Skin of body (tissue), 2 donors: Measurements from ENCODE around the gene MICAL2. TPM values are rescaled to one million over a fixed set of nuclear protein-coding genes. Genes with fewer than 3 reads are reported as not detected.

Experiments used
- DNase-seq: peaks from one replicate; lab custom pipeline; 2025; lab: John Stamatoyannopoulos, UW
- total RNA-seq: library from RNA; depleted of rRNA; stranded (reverse); fragments of >200 nt; gene quantifications from one replicate; pipeline ENCODE4 v1.2.3, GENCODE V29; 2014

Gene MICAL2
- total RNA-seq, 1 donor from 2014 or later = 57.8 TPM

DNA sequence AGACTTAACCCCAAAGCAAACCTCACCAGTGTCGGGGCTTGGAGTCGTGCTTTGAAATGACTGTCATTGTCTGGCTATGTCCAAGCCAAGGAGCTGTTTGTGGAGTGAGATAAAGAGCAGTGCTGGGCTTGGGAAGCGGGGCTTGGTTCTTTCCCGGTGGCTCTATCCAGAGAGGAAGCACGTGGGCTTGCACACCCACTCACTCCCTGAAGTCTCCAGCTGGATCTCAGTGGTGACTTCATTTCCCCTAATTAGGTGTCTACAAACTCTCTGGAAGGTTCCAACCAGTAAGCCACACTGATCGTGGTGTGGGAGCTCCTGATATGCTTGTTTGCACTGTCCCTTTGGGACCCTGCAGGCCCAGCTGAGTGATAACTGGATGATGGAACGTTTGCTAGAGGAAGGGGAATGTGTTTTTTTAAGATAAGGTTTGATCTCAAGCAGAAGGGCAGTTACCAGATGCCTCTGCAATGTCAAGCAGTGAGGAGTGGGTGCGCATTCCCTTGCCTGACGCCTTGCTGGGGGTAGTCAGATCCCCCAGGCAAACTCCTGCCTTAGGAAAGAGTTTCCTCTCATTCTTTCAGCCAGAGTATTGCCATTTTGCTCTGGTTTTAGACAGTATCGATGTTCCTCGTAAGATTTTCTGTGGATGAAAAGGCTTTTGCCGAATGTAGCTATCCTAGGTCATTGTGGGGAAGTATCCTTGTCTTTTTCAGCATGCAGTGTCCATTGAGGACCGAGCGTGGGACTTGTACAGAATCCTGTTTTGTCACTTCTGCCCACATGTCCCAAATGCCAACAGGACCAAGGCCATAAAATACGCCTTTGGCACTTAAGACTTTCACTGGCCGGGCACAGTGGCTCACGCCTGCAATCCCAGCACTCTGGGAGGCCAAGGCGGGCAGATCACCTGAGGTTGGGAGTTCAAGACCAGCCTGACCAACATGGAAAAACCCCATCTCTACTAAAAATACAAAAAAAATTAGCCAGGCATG is 90.9 kb downstream of the MICAL2 start:
- no peak for DNase-seq

DNA sequence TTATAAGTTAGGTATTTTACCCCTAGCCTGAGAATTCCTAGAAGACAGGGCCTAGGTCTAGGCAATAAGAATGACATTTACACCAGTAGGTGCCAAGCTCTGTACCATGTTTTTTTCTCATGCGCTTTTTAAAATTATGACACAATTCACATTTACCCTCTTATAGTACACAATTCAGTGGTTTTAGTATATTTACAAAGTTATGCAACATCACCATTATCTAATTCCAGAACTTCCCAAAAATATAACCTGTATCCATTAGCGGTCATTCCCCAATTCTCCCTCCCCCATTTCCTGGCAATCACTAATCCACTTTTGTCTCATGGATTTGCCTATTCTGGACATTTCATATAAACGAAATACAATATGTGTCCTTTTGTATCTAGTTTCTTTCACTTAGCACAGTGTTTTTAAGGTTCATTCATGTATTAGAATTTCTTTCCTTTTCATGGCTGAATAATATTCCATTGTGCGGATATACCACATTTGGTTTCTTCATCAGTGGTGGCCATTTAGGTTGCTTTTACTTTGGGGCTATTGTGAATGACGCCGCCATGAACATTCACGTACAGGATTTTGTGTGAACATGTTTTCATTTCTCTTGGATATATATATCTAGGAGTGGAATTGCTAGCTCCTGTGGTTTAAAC is 92.4 kb downstream of the MICAL2 start:
- DNase-seq = no peak

DNA sequence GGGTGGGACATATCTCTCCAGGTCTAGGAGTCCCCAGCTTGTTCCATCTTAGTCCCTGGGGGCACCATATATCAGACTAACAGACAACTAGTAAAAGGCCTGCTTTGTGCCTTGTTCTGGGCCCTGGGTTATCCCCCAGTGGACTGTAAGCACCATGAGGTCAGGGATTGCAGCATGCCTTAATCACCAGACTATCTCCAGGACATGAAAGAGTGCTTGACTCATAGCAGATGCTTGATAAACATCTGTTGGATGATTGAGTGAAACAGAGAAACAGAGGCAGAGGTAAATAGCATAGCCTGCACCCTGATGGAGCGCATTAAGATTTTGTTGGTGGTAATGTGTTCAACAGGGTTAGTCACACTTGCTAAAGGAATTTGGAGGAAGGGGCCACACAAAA is 94.1 kb downstream of the MICAL2 start:
- no peak for DNase-seq

DNA sequence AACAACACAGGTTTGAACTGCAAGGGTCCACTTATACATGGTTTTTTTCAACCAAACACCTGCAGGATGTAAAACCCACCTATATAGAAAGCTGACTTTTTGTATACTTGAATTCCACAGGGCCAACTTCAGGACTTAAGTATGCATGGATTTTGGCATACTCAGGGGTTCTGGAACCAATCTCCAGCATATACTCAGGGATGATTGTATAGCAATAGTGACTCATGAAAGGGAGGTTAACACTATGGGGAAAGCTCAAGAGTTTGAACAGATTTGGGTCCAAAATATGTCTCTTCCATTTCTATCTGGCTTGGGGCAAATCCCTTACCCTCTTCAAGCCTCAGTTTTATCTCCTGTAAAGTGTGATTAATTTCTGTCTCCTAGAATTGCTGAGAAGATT is 94.9 kb downstream of the MICAL2 start:
- DNase-seq = no peak

GRCh38 chr11:12206529-12206928 is 96.1 kb downstream of the MICAL2 start:
- no peak for DNase-seq

DNA sequence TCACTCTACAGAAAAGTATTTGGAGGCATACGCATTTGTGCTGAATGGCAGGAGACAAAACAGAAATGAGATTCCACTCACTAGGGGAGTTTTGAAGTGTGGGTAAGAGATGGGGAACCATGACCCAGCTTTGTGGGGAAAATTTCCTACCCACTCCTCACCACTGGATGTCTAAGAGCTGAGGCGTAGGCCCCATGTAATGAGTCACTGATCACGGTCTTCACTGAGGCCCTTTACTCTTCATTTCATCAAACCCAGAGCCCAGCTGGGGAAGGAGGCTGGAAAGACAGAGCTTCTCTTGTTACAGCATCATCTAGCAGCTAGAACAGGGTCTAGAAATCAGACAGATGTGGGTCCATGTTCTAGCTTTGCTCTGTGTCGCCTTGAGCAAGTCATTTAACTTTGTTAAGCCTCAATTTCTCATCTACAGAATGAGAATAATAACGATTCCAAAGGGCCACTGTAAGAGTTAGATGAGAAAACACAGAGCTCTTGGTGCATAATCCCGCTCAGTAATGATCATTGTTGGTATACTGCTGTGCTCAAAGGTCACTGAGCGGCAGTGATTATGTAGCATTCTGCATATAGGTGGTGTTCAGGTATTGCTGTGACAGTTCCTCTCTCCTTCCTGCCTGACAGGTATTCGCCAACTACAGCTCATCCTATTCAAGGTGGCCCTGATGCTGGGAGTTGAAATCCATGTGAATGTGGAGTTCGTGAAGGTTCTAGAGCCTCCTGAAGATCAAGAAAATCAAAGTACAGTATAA is 97.2 kb downstream of the MICAL2 start:
- no peak for DNase-seq

GRCh38 chr11:12209096-12209495 is 98.7 kb downstream of the MICAL2 start:
- DNase-seq = no peak

GRCh38 chr11:12210200-12210599 is 99.8 kb downstream of the MICAL2 start:
- no peak for DNase-seq

DNA sequence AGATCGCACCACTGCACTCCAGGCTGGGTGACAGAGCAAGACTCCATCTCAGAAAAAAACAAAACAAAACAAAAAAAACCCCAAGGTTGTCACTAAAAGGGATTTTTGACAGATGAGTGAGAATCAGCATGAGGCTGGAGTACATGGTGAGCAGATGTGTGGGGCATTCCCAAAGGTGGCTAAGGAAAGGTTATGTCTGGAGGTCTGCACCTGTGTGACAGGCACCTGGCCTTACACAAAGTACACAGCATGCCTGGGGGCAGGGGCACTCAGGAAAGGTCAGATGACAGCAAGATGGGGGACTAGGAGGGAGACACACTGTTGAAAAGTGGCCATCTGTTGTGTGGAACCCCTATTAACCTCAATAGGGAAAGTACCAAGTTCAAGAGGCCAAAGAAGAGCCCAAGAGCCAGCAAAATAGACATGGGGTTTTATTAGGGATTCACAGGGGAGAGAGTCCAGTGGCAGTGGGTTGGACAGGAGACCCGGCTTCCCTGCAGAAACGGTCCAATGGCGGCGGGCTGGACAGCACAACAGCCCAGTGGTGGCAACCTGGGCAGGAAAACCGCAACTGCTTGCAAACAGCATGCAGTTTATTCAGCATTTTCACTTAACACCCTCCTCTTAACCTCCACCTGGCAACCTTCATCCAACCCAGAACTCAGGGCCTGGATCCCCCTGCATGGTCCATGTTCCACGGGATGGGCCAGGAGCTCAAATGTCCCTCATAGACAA is 101.1 kb downstream of the MICAL2 start:
- DNase-seq = no peak

DNA sequence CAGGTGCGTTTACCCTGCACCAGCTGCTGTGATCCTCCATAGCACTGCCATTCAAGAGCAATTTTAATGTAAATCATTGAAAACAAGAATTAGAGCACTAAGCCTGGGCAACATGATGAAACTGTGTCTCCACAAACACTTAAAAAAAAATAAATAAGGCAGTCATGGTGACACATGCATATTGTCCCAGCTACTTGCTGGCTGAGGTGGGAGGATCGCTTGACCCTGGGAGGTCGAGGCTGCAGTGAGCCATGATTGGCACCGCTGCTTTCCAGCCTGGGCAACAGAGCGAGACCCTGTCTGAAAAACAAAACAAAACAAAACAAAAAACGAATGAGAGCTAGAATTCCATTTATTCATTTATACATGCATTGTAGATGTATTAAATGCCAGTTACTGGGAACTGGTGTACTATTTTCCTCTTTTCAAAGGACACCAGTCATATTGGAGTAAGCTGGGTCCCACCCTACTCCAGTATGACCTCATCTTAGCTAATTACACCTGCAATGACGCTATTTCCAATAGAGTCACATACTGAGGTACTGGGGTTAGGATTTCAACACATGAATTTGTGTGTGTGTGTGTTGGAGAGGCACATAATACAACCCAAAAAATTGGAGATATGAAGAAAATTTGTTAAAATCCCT is 101.9 kb downstream of the MICAL2 start:
- no peak for DNase-seq

- DNase-seq = no peak
Measured at GRCh38 chr11:12212821-12213185, 102.4 kb downstream of the MICAL2 start.

DNA sequence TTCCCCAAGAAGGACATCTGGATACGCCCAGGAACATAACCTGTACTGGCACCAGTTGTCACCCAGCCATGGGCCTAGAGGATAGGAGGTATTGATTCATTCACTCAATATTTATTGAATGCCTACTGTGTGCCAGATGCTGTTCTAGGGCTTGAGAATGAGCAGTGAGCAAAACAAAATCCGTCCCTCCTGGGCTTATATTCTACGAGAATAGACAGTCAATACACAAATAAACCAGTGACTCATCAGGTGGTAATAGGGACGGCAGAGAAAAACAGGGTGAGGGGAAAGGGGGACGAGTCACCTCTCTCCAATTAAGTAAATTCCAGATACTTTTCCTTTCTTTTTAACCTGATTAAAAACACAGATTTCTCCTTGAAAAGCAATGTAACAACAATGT is 103.5 kb downstream of the MICAL2 start:
- DNase-seq = no peak

DNA sequence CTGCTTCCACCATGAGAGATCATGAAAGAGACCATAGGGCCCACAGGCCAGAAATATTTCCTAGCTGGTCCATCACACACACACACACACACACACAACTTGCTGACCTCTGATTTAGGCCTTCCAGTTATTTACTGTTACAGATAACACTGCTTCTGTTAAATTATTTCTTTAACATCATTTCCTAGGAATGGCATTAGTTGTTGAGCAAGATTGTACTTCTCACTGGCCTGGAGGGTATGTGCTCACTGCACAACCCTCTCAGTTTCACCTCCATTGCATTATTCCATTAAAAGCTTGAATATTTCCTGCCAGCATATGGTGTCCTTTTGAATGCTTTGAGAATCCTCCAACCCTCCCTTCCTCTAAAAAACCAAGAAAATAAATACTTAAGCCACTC is 104.4 kb downstream of the MICAL2 start:
- DNase-seq = no peak

- DNase-seq = no peak
Measured at GRCh38 chr11:12215181-12215593, 104.8 kb downstream of the MICAL2 start.

- no peak for DNase-seq
Measured at GRCh38 chr11:12216041-12216451, 105.7 kb downstream of the MICAL2 start.

- no peak for DNase-seq
Measured at GRCh38 chr11:12216671-12217374, 106.4 kb downstream of the MICAL2 start.

GRCh38 chr11:12217879-12218278 is 107.5 kb downstream of the MICAL2 start:
- DNase-seq = no peak

DNA sequence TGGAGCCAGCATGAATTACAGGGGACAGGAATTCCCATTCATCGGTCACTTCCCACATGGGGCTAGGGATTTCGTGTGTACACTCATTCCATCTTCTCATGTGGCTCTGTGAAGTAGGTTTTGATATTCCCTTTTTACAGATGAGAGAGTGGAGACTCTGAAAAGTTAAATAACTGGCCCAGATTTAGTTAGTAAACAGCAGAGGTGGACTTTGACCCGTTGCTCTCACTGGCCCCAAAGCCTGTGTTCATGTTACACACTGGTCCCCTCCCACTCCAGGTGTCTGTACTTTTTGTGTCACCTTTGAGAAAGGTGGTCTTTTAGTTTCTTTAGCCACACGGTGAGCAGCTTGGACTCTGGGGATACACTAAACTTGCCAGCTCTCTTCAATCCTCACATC is 108.5 kb downstream of the MICAL2 start:
- DNase-seq = no peak

DNA sequence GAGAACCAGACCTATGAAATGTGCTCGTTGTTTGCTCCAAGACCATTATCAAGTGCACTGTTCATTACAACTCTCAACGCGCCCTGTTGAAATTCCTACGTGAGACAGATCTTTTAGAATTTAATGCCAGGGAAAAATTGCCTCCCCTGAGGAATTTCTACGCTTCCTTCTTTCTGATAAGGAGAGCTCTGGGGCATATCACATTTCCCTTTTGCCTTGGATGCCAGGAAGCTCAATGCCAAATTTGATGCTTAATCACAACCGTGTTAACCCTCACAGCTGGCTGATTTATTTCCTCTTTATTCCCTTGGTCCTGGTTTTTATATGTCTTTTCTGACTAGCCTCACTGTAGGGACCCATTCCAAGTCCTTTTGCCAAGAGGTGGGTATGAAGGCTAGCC is 109.4 kb downstream of the MICAL2 start:
- DNase-seq = no peak

GRCh38 chr11:12220305-12220704 is 109.9 kb downstream of the MICAL2 start:
- DNase-seq = no peak
